Mesenchymal stem cell (in vitro differentiated cells and primary cell): ENCODE results near the gene CHST11.
A peak's percentile ranks its signal among the peaks of the same experiment; 100 is the strongest.

Experiments used
- DNase-seq: peaks from one replicate; pipeline ENCODE4 v3.0.0-alpha.2; 2013
- H2AFZ ChIP-seq: one replicate; pipeline ENCODE4 v1.6.1; 2013; ENCODE audit warnings: low read depth, mild to moderate bottlenecking, control low read depth, inconsistent platforms, low read length, moderate library complexity
- H2AK5ac ChIP-seq: 2 replicates; pipeline ENCODE4 v1.6.1; 2013; ENCODE audit warnings: low read length, moderate library complexity, mild to moderate bottlenecking, inconsistent platforms; ENCODE audit not compliant: severe bottlenecking
- H2BK120ac ChIP-seq: one replicate; pipeline ENCODE4 v1.6.1; 2013; ENCODE audit warnings: low read depth, mild to moderate bottlenecking, inconsistent platforms, low read length, moderate library complexity
- H2BK12ac ChIP-seq, 2 experiments: one replicate each; pipeline ENCODE4 v1.6.1; 2013; ENCODE audit warnings: inconsistent platforms in 2 of 2, low read length in 2 of 2, mild to moderate bottlenecking in 2 of 2, moderate library complexity in 2 of 2, control low read depth in 1 of 2
- H2BK15ac ChIP-seq: one replicate; pipeline ENCODE4 v1.6.1; 2013; ENCODE audit warnings: mild to moderate bottlenecking, low read depth, inconsistent platforms; ENCODE audit not compliant: poor library complexity, severe bottlenecking
- H2BK5ac ChIP-seq: 2 replicates; pipeline ENCODE4 v1.6.1; 2013; ENCODE audit warnings: low read depth, mild to moderate bottlenecking, low read length, control low read depth, inconsistent platforms; ENCODE audit not compliant: poor library complexity, severe bottlenecking
- H3K14ac ChIP-seq, 2 experiments: one replicate each; pipeline ENCODE4 v1.6.1; 2013; ENCODE audit warnings: inconsistent platforms in 2 of 2, low read length in 2 of 2, control low read depth in 1 of 2, mild to moderate bottlenecking in 1 of 2, moderate library complexity in 1 of 2
- H3K18ac ChIP-seq, 2 experiments: one replicate each; pipeline ENCODE4 v1.6.1; 2013; ENCODE audit warnings: inconsistent platforms in 2 of 2, low read length in 2 of 2, control low read depth in 1 of 2, low read depth in 1 of 2, mild to moderate bottlenecking in 1 of 2
- H3K23ac ChIP-seq, 2 experiments: one replicate each; pipeline ENCODE4 v1.6.1; 2013; ENCODE audit warnings: inconsistent platforms in 2 of 2, low read length in 2 of 2, mild to moderate bottlenecking in 2 of 2, moderate library complexity in 2 of 2, control low read depth in 1 of 2
- H3K27ac ChIP-seq: 2 replicates; pipeline ENCODE4 v1.5.1; 2013; ENCODE audit warnings: mild to moderate bottlenecking, moderate library complexity, low read length, control low read depth, inconsistent platforms; ENCODE audit not compliant: poor library complexity, severe bottlenecking
- H3K27me3 ChIP-seq, 2 experiments: 2 replicates each; pipeline versions ENCODE4 v1.6.1 to v1.7.0; 2013; ENCODE audit warnings: low read length in 2 of 2, mild to moderate bottlenecking in 2 of 2, moderate library complexity in 2 of 2, control low read depth in 1 of 2, inconsistent platforms in 1 of 2; ENCODE audit not compliant: control insufficient read depth in 1 of 2, insufficient read depth in 1 of 2
- H3K36me3 ChIP-seq, 2 experiments: 2 replicates each; pipeline versions ENCODE4 v1.6.1 to v1.7.0; 2013; ENCODE audit warnings: low read length in 2 of 2, control low read depth in 1 of 2, inconsistent platforms in 1 of 2, low read depth in 1 of 2, mild to moderate bottlenecking in 1 of 2; ENCODE audit not compliant: insufficient read depth in 2 of 2, control insufficient read depth in 1 of 2
- H3K4ac ChIP-seq, 2 experiments: one replicate each; pipeline ENCODE4 v1.6.1; 2013; ENCODE audit warnings: inconsistent platforms in 2 of 2, low read length in 2 of 2, mild to moderate bottlenecking in 2 of 2, moderate library complexity in 2 of 2, control low read depth in 1 of 2, low read depth in 1 of 2
- H3K4me1 ChIP-seq: 2 replicates; pipeline ENCODE4 v1.6.1; 2013; ENCODE audit warnings: low read depth, low read length, control low read depth; ENCODE audit not compliant: control insufficient read depth, insufficient read depth
- H3K4me2 ChIP-seq: 2 replicates; pipeline ENCODE4 v1.6.1; 2013; ENCODE audit warnings: low read length, mild to moderate bottlenecking, inconsistent platforms; ENCODE audit not compliant: poor library complexity, severe bottlenecking
- H3K4me3 ChIP-seq, 2 experiments: 2 replicates each; pipeline versions ENCODE4 v1.5.1 to v1.7.0; 2013; ENCODE audit warnings: low read length in 2 of 2, mild to moderate bottlenecking in 2 of 2, control low read depth in 1 of 2, low read depth in 1 of 2; ENCODE audit not compliant: insufficient read depth in 1 of 2
- H3K79me1 ChIP-seq: replicated peaks from 2 replicates; pipeline ENCODE4 v1.6.1; 2013; ENCODE audit warnings: mild to moderate bottlenecking, control low read depth, low read length, inconsistent platforms; ENCODE audit not compliant: poor library complexity, severe bottlenecking
- H3K9ac ChIP-seq: 2 replicates; pipeline ENCODE4 v1.7.0; 2013; ENCODE audit warnings: mild to moderate bottlenecking, low read length, moderate library complexity
- H3K9me3 ChIP-seq: 2 replicates; pipeline ENCODE4 v1.7.0; 2013; ENCODE audit warnings: mild to moderate bottlenecking, low read length; ENCODE audit not compliant: control insufficient read depth
- H4K8ac ChIP-seq: one replicate; pipeline ENCODE4 v1.6.1; 2013; ENCODE audit warnings: inconsistent platforms, mild to moderate bottlenecking, low read length, moderate library complexity
- H4K91ac ChIP-seq: one replicate; pipeline ENCODE4 v1.6.1; 2013; ENCODE audit warnings: mild to moderate bottlenecking, low read length, inconsistent platforms
- WGBS: methylation state at CpG from one replicate; pipeline ENCODE4 v1.1.7; 2013; ENCODE audit warnings: mixed read lengths; 5-methylcytosine and 5-hydroxymethylcytosine counted together

CHST11 gene

GRCh38 chr12:104494793-104495158 is 38.0 kb downstream of the CHST11 start:
- Histone ChIP-seq H3K9me3 (no peaks in the 10 kb centered on the region), H3K18ac (no peak overlapping the region), H2AFZ (no peak overlapping the region), H3K4me3 (peak overlapping the region in 1 of 2 experiments; percentile 23), H3K79me1 (peaks cover 2% of the 10 kb centered on the region), H3K14ac (no peak overlapping the region), H3K23ac (no peak overlapping the region), H2BK15ac (no peak overlapping the region), H3K4me2 (no peak overlapping the region), H4K8ac (no peak overlapping the region), H2BK120ac (no peak overlapping the region), H3K36me3 (no peaks in the 10 kb centered on the region), H2BK5ac (no peak overlapping the region), H4K91ac (no peak overlapping the region), H3K27ac (no peak overlapping the region), H2BK12ac (no peak overlapping the region), H3K9ac (peak overlapping the region; percentile 84), H3K4ac (no peak overlapping the region), H3K4me1 (no peaks in the 10 kb centered on the region), H2AK5ac (no peak overlapping the region), H3K27me3 (no peaks in the 10 kb centered on the region)
- 95% methylated on average over 5 of the region's 5 CpGs for WGBS
- peak; percentile 47 for DNase-seq

DNA sequence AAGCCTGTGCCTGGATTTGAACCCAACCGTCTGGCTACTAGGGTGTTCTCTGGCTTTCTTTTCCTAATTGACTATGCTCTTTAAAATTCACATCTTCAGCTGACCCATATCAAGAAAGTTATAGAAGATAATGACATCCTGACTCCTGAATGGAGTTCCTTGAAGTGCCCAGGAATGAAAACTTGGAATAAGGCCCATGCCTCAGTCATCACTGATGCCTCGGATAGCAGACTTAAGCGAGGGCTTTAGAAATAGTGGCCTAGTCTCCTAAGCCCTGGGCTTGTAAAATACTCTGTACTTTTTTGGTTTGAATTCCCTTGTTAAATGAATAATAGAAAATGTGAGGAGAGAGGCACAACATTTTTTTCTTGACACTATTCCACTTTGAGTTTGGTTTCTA is 39.0 kb downstream of the CHST11 start:
- Histone ChIP-seq H2BK15ac (no peak overlapping the region), H2AFZ (no peak overlapping the region), H2AK5ac (no peak overlapping the region), H3K4me2 (no peak overlapping the region), H3K18ac (no peak overlapping the region), H3K27ac (no peak overlapping the region), H4K8ac (no peak overlapping the region), H2BK120ac (no peak overlapping the region), H3K36me3 (no peaks in the 10 kb centered on the region), H4K91ac (no peak overlapping the region), H3K14ac (no peak overlapping the region), H3K9me3 (no peaks in the 10 kb centered on the region), H3K9ac (no peak overlapping the region), H3K23ac (no peak overlapping the region), H3K4me1 (no peaks in the 10 kb centered on the region), H3K4me3 (no peak overlapping the region), H3K4ac (no peak overlapping the region), H3K27me3 (no peaks in the 10 kb centered on the region), H2BK12ac (no peak overlapping the region), H3K79me1 (peaks cover 2% of the 10 kb centered on the region), H2BK5ac (no peak overlapping the region)
- DNase-seq, result no peak
- WGBS, result 93% methylated on average over 2 of the region's 3 CpGs

DNA sequence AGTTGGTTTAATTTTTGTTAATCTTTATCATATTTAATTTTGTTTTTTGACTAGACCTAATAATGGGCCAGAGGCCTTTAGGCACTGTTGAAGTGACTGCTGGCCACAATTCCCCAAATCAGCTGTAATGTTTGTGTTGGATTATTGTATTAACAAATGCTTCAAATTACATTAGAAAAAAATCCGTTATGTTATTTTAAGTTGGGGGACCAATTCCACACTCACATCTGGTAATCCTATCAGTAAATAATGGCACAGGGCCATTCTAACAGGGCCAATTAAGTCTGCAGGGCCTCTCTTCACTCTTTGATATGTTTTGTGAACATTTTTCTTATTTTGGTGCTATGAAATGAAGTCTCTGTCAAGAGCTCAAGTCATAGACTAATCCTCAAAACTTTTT is 39.6 kb downstream of the CHST11 start:
- Histone ChIP-seq H2BK120ac (no peak overlapping the region), H3K27me3 (no peaks in the 10 kb centered on the region), H3K4ac (no peak overlapping the region), H4K91ac (no peak overlapping the region), H4K8ac (no peak overlapping the region), H3K18ac (no peak overlapping the region), H3K27ac (no peak overlapping the region), H3K36me3 (no peaks in the 10 kb centered on the region), H2BK15ac (no peak overlapping the region), H2BK12ac (no peak overlapping the region), H2AK5ac (no peak overlapping the region), H2AFZ (no peak overlapping the region), H3K9me3 (no peaks in the 10 kb centered on the region), H3K4me1 (no peaks in the 10 kb centered on the region), H3K4me2 (no peak overlapping the region), H3K23ac (no peak overlapping the region), H2BK5ac (no peak overlapping the region), H3K9ac (no peak overlapping the region), H3K79me1 (peaks cover 2% of the 10 kb centered on the region), H3K4me3 (no peak overlapping the region), H3K14ac (no peak overlapping the region)
- WGBS, result 80% methylated on average over 1 of the region's 1 CpG
- DNase-seq, result no peak

- H3K36me3 ChIP-seq, result no peaks in the 10 kb centered on the region
- no peak overlapping the region for H2BK12ac ChIP-seq
- no peak overlapping the region for H2BK15ac ChIP-seq
- no peak overlapping the region for H3K23ac ChIP-seq
- WGBS, result 89% methylated on average over 8 of the region's 8 CpGs
- H2BK120ac ChIP-seq, result no peak overlapping the region
- H3K18ac ChIP-seq, result no peak overlapping the region
- H3K4me2 ChIP-seq, result no peak overlapping the region
- H3K9ac ChIP-seq, result no peak overlapping the region
- H3K14ac ChIP-seq, result no peak overlapping the region
- H4K91ac ChIP-seq, result no peak overlapping the region
- H3K79me1 ChIP-seq, result peaks cover 2% of the 10 kb centered on the region
- H3K27me3 ChIP-seq, result no peaks in the 10 kb centered on the region
- no peak overlapping the region for H3K4ac ChIP-seq
- DNase-seq, result no peak
- no peak overlapping the region for H4K8ac ChIP-seq
- H3K4me3 ChIP-seq, result no peak overlapping the region
- H3K4me1 ChIP-seq, result no peaks in the 10 kb centered on the region
- H2AK5ac ChIP-seq, result no peak overlapping the region
- no peaks in the 10 kb centered on the region for H3K9me3 ChIP-seq
- no peak overlapping the region for H2AFZ ChIP-seq
- H3K27ac ChIP-seq, result no peak overlapping the region
- no peak overlapping the region for H2BK5ac ChIP-seq
Observed at GRCh38 chr12:104498211-104498801, 41.6 kb downstream of the CHST11 start.
